Stimulated activated naive CD4-positive, alpha-beta T cell (primary cell): ENCODE data around the gene GYS1.
"Not testable (repeated sequence)": the region's sequence is repeated elsewhere in the genome, so short reads cannot be mapped to it uniquely, and the experiment has no call there.

Source experiments
- DNase-seq, 6 experiments: peaks; one replicate each; lab custom pipeline; 2025; lab: John Stamatoyannopoulos, UW

GYS1 gene

GRCh38 chr19:48938256-48938655 is 54.9 kb downstream of the GYS1 start:
- no peak for DNase-seq

GRCh38 chr19:48935864-48936263 is 57.2 kb downstream of the GYS1 start:
- DNase-seq, result no peak

GRCh38 chr19:48934837-48935236 is 58.3 kb downstream of the GYS1 start:
- no peak for DNase-seq

- DNase-seq, result peak; percentile 81 to 89 (median 85)
Measured at GRCh38 chr19:48933382-48933932, 59.7 kb downstream of the GYS1 start, which contains the start of gene DHDH. TSS of gene DHDH (plus strand) at chr19:48933699. CDS start at chr19:48933722, 23 bp downstream.

- DNase-seq, result no peak
Measured at GRCh38 chr19:48928164-48929025, 64.7 kb downstream of the GYS1 start.

- DNase-seq, result not testable (repeated sequence)
Measured at GRCh38 chr19:48927692-48928091, 65.4 kb downstream of the GYS1 start.

GRCh38 chr19:48926909-48927308 is 66.2 kb downstream of the GYS1 start:
- peak in 2 of 6 experiments; percentile 21 to 38 for DNase-seq

- not testable (repeated sequence) for DNase-seq
Measured at GRCh38 chr19:48925890-48926289, 67.2 kb downstream of the GYS1 start.

GRCh38 chr19:48925240-48925843 is 67.8 kb downstream of the GYS1 start:
- no peak for DNase-seq

- no peak for DNase-seq
Measured at GRCh38 chr19:48922548-48923490, 70.3 kb downstream of the GYS1 start.

GRCh38 chr19:48921721-48922500 is 71.2 kb downstream of the GYS1 start:
- DNase-seq, result no peak

GRCh38 chr19:48920949-48921348 is 72.2 kb downstream of the GYS1 start:
- no peak for DNase-seq

- DNase-seq, result not testable (repeated sequence)
Measured at GRCh38 chr19:48919271-48919670, 73.8 kb downstream of the GYS1 start.

GRCh38 chr19:48918801-48919247 is 74.3 kb downstream of the GYS1 start:
- no peak for DNase-seq
